OCI-LY7 (cell line): ENCODE data around the gene TAAR8.

Experiments
- EZH2phosphoT487 ChIP-seq: fragments of 200-600 bp; sonication (generic); IDR thresholded peaks from 2 replicates; pipeline ENCODE4 v1.6.1; 2018; ENCODE audit warnings: low read depth, borderline replicate concordance, mild to moderate bottlenecking, mixed run types, antibody characterized with exemption, low read length, moderate library complexity, mixed read lengths
- TF ChIP-seq, protein P1 (sequence below): fragments of 200-600 bp; sonication (generic); conservative IDR thresholded peaks from 2 replicates; pipeline ENCODE4 v1.5.1; 2014; ENCODE audit warnings: mild to moderate bottlenecking, antibody characterized with exemption, low read length, moderate library complexity, mixed read lengths

DNA sequence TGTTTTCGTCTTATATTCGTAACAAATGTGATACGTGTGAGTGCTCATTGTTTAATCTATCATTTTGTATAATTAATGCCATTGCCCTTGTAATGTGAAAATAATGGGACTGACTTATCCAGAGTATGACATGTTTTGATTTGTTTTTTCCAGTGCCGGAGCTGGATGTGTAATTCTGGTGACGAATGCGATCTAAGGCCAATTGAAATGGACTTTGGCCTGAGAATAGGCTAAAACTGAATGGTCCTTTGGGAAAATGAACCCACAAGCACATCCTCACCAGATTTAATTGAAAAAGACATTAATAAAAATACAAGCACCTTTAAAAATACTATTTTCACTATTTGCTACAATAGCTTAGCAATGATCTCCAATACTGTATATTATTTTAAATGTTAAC is 43.7 kb downstream of the TAAR8 start:
- no peak for TF ChIP-seq EZH2phosphoT487
- TF ChIP-seq, protein P1, sequence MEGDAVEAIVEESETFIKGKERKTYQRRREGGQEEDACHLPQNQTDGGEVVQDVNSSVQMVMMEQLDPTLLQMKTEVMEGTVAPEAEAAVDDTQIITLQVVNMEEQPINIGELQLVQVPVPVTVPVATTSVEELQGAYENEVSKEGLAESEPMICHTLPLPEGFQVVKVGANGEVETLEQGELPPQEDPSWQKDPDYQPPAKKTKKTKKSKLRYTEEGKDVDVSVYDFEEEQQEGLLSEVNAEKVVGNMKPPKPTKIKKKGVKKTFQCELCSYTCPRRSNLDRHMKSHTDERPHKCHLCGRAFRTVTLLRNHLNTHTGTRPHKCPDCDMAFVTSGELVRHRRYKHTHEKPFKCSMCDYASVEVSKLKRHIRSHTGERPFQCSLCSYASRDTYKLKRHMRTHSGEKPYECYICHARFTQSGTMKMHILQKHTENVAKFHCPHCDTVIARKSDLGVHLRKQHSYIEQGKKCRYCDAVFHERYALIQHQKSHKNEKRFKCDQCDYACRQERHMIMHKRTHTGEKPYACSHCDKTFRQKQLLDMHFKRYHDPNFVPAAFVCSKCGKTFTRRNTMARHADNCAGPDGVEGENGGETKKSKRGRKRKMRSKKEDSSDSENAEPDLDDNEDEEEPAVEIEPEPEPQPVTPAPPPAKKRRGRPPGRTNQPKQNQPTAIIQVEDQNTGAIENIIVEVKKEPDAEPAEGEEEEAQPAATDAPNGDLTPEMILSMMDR = no peak
